DOHH2 (cell line): ENCODE results near the gene NOL3.

Source experiments
- CTCF ChIP-seq: fragments of 200-600 bp; sonication (generic); IDR thresholded peaks from one replicate; pipeline ENCODE4 v1.5.1; 2014; ENCODE audit warnings: antibody characterized with exemption, mild to moderate bottlenecking, low read depth, low read length; ENCODE audit not compliant: poor library complexity, severe bottlenecking
- EZH2phosphoT487 ChIP-seq: fragments of 200-600 bp; sonication (generic); IDR thresholded peaks from 2 replicates; pipeline ENCODE4 v1.6.1; 2017; ENCODE audit warnings: borderline replicate concordance, mild to moderate bottlenecking, antibody characterized with exemption, low read length, moderate library complexity, mixed read lengths

- TF ChIP-seq CTCF (no peak), EZH2phosphoT487 (no peak)
Observed at GRCh38 chr16:67195676-67196075, 25.3 kb downstream of the NOL3 start.
